Testis (tissue), 3 donors: ENCODE results near the gene IL6. TPM values are rescaled to one million over a fixed set of nuclear protein-coding genes. Genes with fewer than 3 reads are reported as not detected.
"Not testable (repeated sequence)": the region's sequence is repeated elsewhere in the genome, so short reads cannot be mapped to it uniquely, and the experiment has no call there.

Source experiments
- DNase-seq: peaks from one replicate; pipeline ENCODE4 v3.0.0-alpha.2; 2019
- H3K27ac ChIP-seq, 2 donors: fragments of 200-600 bp; sonication (generic); one replicate each; pipeline ENCODE4 v1.5.1; 2019
- H3K27me3 ChIP-seq: fragments of 200-600 bp; sonication (generic); one replicate; pipeline ENCODE4 v1.5.1; 2019
- H3K36me3 ChIP-seq: fragments of 200-600 bp; sonication (generic); one replicate; pipeline ENCODE4 v1.5.1; 2017; ENCODE audit warnings: low read depth; ENCODE audit errors: missing control alignments
- H3K4me1 ChIP-seq: fragments of 200-600 bp; sonication (generic); one replicate; pipeline ENCODE4 v1.5.1; 2019
- H3K4me3 ChIP-seq, 2 donors: fragments of 200-600 bp; sonication (generic); one replicate each; pipeline ENCODE4 v1.5.1; 2017 to 2019
- H3K9me3 ChIP-seq: fragments of 200-600 bp; sonication (generic); one replicate; pipeline ENCODE4 v1.5.1; 2017
- POLR2A ChIP-seq: fragments of 450-650 bp; IDR thresholded peaks from one replicate; pipeline ENCODE4 v1.6.1; 2017; ENCODE audit warnings: antibody characterized with exemption, mild to moderate bottlenecking, moderate library complexity
- WGBS, 2 donors: methylation state at CpG; one replicate each; pipeline ENCODE4 v1.1.5; 2018; 5-methylcytosine and 5-hydroxymethylcytosine counted together
- intact Hi-C: fragments of 100-400 bp; cut with DNase I; formaldehyde crosslinking; loops from one replicate; pipeline ENCODE4 v1.15.1; 2023; ENCODE audit warnings: low total_unique reads
- polyA plus RNA-seq: library from polyadenylated mRNA; stranded (reverse); fragments of 350-450 nt; fragmentation: Illumina TruSeq; extraction: RNeasy Lipid Tissue Mini Kit (QIAGEN cat#74804); gene quantifications from one replicate; pipeline ENCODE4 v1.2.3, GENCODE V29; 2014; ENCODE audit warnings: low read depth, low replicate concordance; ENCODE audit not compliant: insufficient read depth
- total RNA-seq, 2 donors: library from RNA; depleted of rRNA; stranded (reverse); fragments of >200 nt; gene quantifications; one replicate each; pipeline ENCODE4 v1.2.3, GENCODE V29; 2016
- TF ChIP-seq, protein P1 (sequence below), 3 experiments: fragments of 450-650 bp in 2 of 3; fragments of 200-600 bp in 1 of 3; sonication (generic) in 1 of 3; IDR thresholded peaks; one replicate each; pipeline ENCODE4 v1.5.1; 2016 to 2019; ENCODE audit warnings: antibody characterized with exemption in 3 of 3, mild to moderate bottlenecking in 2 of 3, moderate library complexity in 1 of 3

Gene IL6
- total and polyA plus RNA-seq, 3 donors from 2014 or later, result 0.47 TPM; not detected in 2

DNA sequence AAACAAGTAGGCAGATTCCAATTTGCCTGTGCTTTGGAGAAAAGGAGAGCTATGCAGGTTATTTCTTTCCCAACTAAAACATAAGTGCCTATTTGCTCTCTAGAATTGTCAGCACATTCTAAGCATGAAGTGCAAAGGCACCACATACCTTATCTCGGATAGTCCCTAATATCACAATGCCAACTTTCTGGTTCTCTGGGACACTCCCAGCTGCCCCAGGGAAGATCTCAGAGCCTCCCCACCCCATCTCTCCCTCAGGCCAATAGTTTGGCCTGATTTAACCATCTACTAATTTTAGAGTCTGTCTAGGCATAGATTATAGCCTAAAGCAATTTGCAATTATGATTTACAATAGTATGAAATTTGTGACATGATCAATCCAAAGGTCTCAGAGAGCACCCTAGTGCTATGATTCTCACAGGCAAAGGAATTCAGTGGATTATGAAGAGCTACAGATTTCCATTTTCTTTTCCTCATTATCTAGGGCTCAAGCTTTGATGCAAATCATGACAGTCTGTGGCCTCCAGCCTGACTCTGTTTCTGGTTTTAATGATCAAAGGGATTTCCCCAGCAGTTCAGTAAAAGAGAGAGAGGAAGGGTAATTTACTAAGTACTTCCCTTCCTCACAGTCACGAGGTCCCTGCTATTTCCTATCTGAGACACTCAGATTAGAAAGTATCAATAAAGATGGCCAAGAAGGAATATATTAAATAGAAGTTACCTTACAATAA is 29.0 kb upstream of the IL6 start:
- Histone ChIP-seq H3K9me3 (no peaks in the 10 kb centered on the region), H3K36me3 (no peaks in the 10 kb centered on the region), H3K4me3 (no peak overlapping the region), H3K27me3 (no peaks in the 10 kb centered on the region), H3K4me1 (no peaks in the 10 kb centered on the region), H3K27ac (no peak overlapping the region)
- 69 to 76% methylated on average over 2 of the region's 2 CpGs for WGBS, 2 donors
- TF ChIP-seq, protein P1, sequence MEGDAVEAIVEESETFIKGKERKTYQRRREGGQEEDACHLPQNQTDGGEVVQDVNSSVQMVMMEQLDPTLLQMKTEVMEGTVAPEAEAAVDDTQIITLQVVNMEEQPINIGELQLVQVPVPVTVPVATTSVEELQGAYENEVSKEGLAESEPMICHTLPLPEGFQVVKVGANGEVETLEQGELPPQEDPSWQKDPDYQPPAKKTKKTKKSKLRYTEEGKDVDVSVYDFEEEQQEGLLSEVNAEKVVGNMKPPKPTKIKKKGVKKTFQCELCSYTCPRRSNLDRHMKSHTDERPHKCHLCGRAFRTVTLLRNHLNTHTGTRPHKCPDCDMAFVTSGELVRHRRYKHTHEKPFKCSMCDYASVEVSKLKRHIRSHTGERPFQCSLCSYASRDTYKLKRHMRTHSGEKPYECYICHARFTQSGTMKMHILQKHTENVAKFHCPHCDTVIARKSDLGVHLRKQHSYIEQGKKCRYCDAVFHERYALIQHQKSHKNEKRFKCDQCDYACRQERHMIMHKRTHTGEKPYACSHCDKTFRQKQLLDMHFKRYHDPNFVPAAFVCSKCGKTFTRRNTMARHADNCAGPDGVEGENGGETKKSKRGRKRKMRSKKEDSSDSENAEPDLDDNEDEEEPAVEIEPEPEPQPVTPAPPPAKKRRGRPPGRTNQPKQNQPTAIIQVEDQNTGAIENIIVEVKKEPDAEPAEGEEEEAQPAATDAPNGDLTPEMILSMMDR (IDR thresholded peaks at IDR 0.05), result no peak
- no peak for TF ChIP-seq POLR2A
- intact Hi-C loops, result no loop called here
- no peak for DNase-seq

DNA sequence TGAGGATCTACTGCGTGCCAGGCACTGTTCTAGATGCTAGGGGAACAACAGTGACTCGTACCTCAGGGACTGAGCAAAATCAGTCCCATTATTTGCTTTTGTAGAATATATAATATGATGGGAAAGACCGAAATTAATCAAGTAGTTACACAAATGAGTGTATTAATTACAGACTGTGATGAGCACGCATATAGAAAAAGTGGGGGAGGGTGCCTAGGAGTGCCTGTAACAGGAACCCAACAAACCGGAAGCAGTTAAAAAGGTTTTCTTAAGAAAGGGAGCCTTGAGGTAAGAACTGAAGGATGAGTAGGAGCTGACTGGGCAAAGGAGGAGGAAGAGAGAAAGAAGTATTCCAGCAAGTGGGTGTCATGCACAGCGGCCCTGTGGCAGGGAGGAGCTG is 28.2 kb upstream of the IL6 start:
- Histone ChIP-seq H3K4me1 (no peaks in the 10 kb centered on the region), H3K27ac (no peak overlapping the region), H3K9me3 (no peaks in the 10 kb centered on the region), H3K36me3 (no peaks in the 10 kb centered on the region), H3K4me3 (no peak overlapping the region), H3K27me3 (no peaks in the 10 kb centered on the region)
- intact Hi-C loops, result no loop called here
- WGBS, 2 donors, result 88 to 89% methylated on average over 6 of the region's 6 CpGs
- no peak for TF ChIP-seq POLR2A
- TF ChIP-seq, protein P1 (IDR thresholded peaks at IDR 0.05), result no peak
- no peak for DNase-seq

GRCh38 chr7:22700559-22701002 is 26.4 kb upstream of the IL6 start:
- Histone ChIP-seq H3K27me3 (no peaks in the 10 kb centered on the region), H3K27ac (no peak overlapping the region), H3K36me3 (no peaks in the 10 kb centered on the region), H3K4me1 (no peaks in the 10 kb centered on the region), H3K4me3 (no peak overlapping the region), H3K9me3 (no peaks in the 10 kb centered on the region)
- intact Hi-C loops, result no loop called here
- WGBS, 2 donors, result 80% methylated on average over 1 of the region's 1 CpG
- TF ChIP-seq POLR2A, result no peak
- TF ChIP-seq, protein P1 (IDR thresholded peaks at IDR 0.05), result no peak
- no peak for DNase-seq

GRCh38 chr7:22702516-22702915 is 24.5 kb upstream of the IL6 start:
- no peak for DNase-seq
- H3K9me3 ChIP-seq, result no peaks in the 10 kb centered on the region
- H3K4me1 ChIP-seq, result no peaks in the 10 kb centered on the region
- WGBS, 2 donors, result 91 to 95% methylated on average over 4 of the region's 4 CpGs
- H3K27me3 ChIP-seq, result no peaks in the 10 kb centered on the region
- no peaks in the 10 kb centered on the region for H3K36me3 ChIP-seq
- H3K27ac ChIP-seq, result no peak overlapping the region
- intact Hi-C loops, result no loop called here
- no peak for TF ChIP-seq POLR2A
- TF ChIP-seq, protein P1 (IDR thresholded peaks at IDR 0.05), result no peak
- no peak overlapping the region for H3K4me3 ChIP-seq

DNA sequence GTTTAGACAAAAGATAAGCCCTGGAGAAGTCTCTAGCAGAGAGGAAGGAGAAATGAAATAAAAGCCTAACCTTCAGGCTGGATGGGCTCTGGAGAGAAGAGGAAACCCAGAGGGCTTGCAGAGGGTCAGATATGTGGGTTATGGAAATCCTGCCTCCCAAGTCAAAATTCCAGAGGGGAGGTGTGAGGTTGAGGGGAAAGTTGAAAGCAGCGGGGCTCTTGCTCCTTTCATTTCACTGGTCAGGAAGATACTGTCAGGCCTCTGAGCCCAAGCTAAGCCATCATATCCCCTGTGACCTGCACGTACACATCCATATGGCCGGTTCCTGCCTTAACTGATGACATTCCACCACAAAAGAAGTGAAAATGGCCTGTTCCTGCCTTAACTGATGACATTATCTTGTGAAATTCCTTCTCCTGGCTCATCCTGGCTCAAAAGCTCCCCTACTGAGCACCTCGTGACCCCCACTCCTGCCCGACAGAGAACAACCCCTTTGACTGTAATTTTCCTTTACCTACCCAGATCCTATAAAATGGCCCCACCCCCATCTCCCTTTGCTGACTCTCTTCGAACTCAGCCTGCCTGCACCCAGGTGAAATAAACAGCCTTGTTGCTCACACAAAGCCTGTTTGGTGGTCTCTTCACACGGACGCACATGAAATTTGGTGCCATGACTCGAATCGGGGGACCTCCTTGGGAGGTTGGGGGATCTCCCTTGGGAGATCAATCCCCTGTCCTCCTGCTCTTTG is 23.7 kb upstream of the IL6 start:
- H3K4me1 ChIP-seq, H3K9me3 ChIP-seq, H3K27me3 ChIP-seq, H3K4me3 ChIP-seq, H3K36me3 ChIP-seq, intact Hi-C loops, DNase-seq, H3K27ac ChIP-seq: not testable (repeated sequence)
- WGBS, 2 donors, result 81 to 87% methylated on average over 5 to 8 of the region's 10 CpGs

- H3K27ac ChIP-seq, H3K36me3 ChIP-seq, intact Hi-C loops, H3K27me3 ChIP-seq, H3K4me1 ChIP-seq, DNase-seq, H3K4me3 ChIP-seq, H3K9me3 ChIP-seq: not testable (repeated sequence)
- 89 to 92% methylated on average over 17 of the region's 17 CpGs for WGBS, 2 donors
Measured at GRCh38 chr7:22703978-22704610, 22.9 kb upstream of the IL6 start.

DNA sequence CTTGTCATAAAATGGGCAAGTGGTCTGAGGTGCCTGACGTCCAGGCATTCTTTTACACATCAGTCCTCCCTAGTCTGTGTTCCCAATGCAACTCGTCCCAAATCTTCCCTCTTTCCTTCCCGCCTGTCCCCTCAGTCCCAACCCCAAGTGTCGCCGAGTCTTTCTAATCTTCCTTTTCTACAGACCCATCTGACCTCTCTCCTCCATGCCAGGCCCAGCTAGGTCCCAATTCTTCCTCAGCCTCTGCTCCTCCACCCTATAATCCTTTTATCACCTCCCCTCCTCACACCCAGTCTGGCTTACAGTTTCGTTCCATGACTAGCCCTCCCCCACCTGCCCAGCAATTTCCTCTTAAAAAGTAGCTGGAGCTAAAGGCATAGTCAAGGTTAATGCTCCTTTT is 22.3 kb upstream of the IL6 start:
- H3K36me3 ChIP-seq, H3K27me3 ChIP-seq, H3K4me1 ChIP-seq, H3K27ac ChIP-seq, DNase-seq, intact Hi-C loops, H3K9me3 ChIP-seq, H3K4me3 ChIP-seq: not testable (repeated sequence)
- WGBS, 2 donors, result 84 to 86% methylated on average over 6 of the region's 6 CpGs
